Lung (tissue), 12 donors: Measurements from ENCODE around the gene KRTAP10-2. TPM values are rescaled to one million over a fixed set of nuclear protein-coding genes. Genes with fewer than 3 reads are reported as not detected.

ENCODE experiments used
- ATAC-seq: fragments of 200-7000 bp; cut with Tn5 transposase; one replicate; pipeline ENCODE4 v1.9.1; 2020; ENCODE audit warnings: moderate number of reproducible peaks; ENCODE audit not compliant: insufficient read depth, low FRiP score
- DNase-seq, 3 donors: peaks; one replicate each; pipeline ENCODE4 v3.0.0-alpha.2; 2013 to 2017
- H3K27ac ChIP-seq, 2 donors: one replicate each; pipeline ENCODE4 v1.5.1; 2013; ENCODE audit warnings: mild to moderate bottlenecking in 2 of 2, moderate library complexity in 2 of 2, control low read depth in 1 of 2, inconsistent platforms in 1 of 2, low read depth in 1 of 2, low read length in 1 of 2
- H3K27me3 ChIP-seq, 3 donors: one replicate each; pipeline ENCODE4 v1.5.1; 2013; ENCODE audit warnings: low read length in 2 of 3; ENCODE audit not compliant: control insufficient read depth in 3 of 3, insufficient read depth in 3 of 3
- H3K36me3 ChIP-seq, 4 donors: one replicate each; pipeline ENCODE4 v1.5.1; 2013; ENCODE audit warnings: low read length in 4 of 4, mild to moderate bottlenecking in 1 of 4, moderate library complexity in 1 of 4; ENCODE audit not compliant: control insufficient read depth in 4 of 4, insufficient read depth in 4 of 4
- H3K4me1 ChIP-seq, 5 donors: one replicate each; pipeline ENCODE4 v1.5.1; 2013; ENCODE audit warnings: low read length in 5 of 5, mild to moderate bottlenecking in 2 of 5, moderate library complexity in 1 of 5; ENCODE audit not compliant: control insufficient read depth in 5 of 5, insufficient read depth in 5 of 5
- H3K4me3 ChIP-seq: one replicate; pipeline ENCODE4 v1.5.1; 2013; ENCODE audit warnings: mild to moderate bottlenecking, control low read depth, moderate library complexity
- H3K9ac ChIP-seq, 2 donors: one replicate each; pipeline ENCODE4 v1.5.1; 2013; ENCODE audit warnings: low read length in 2 of 2, control low read depth in 1 of 2; ENCODE audit not compliant: insufficient read depth in 1 of 2
- H3K9me3 ChIP-seq, 4 donors: one replicate each; pipeline ENCODE4 v1.5.1; 2013; ENCODE audit warnings: low read length in 3 of 4, mild to moderate bottlenecking in 1 of 4, moderate library complexity in 1 of 4; ENCODE audit not compliant: control insufficient read depth in 4 of 4, insufficient read depth in 3 of 4
- CTCF ChIP-seq: IDR thresholded peaks from 2 replicates; pipeline ENCODE4 v1.5.1; 2012; ENCODE audit warnings: mild to moderate bottlenecking; ENCODE audit errors: control extremely low read depth, extremely low read depth
- WGBS, 2 donors: extraction: QIAGEN DNeasy Blood & Tissue Kit; methylation state at CpG; one replicate each; pipeline ENCODE4 v1.1.7; 2013; 5-methylcytosine and 5-hydroxymethylcytosine counted together
- polyA plus RNA-seq, 2 donors: library from polyadenylated mRNA; stranded (reverse); fragments of 200-250 nt; gene quantifications; one replicate each; pipeline ENCODE4 v1.2.1, GENCODE V29; 2013
- total RNA-seq, 2 donors: library from RNA; depleted of rRNA in 1 of 2; stranded (reverse); fragments of >200 nt in 1 of 2; gene quantifications; one replicate each; pipeline ENCODE4 v1.2.1, GENCODE V29; 2014 to 2021
- donor health status: control.
- donor health status: control.
- donor health status: Bipolar disorder and iron deficiency.
- donor health status: healthy.
- donor health status: DM: yes; HTN: yes; CAD: no.

KRTAP10-2 gene
- total and polyA plus RNA-seq, 4 donors: not detected

- Histone ChIP-seq H3K9ac (no peak overlapping the region), H3K4me1 (no peaks in the 10 kb centered on the region), H3K36me3 (no peaks in the 10 kb centered on the region), H3K27ac (no peak overlapping the region), H3K4me3 (no peak overlapping the region), H3K27me3 (peaks cover 0 to 6% (median 2%) of the 10 kb centered on the region in 3 donors), H3K9me3 (peaks cover 0 to 36% (median 5%) of the 10 kb centered on the region in 4 donors)
- 93 to 96% methylated on average over 16 to 17 of the region's 17 CpGs for WGBS, 2 donors
- DNase-seq (no peak), ATAC-seq (no peak)
- TF ChIP-seq CTCF: no peak
Observed at GRCh38 chr21:44578371-44579055, 27.2 kb upstream of the KRTAP10-2 start.

GRCh38 chr21:44576025-44576420 lies 24.7 kb upstream of the KRTAP10-2 start:
- Histone ChIP-seq H3K9ac (no peak overlapping the region), H3K27me3 (peaks cover 0 to 2% (median 2%) of the 10 kb centered on the region in 3 donors), H3K9me3 (peaks cover 0 to 38% (median 7%) of the 10 kb centered on the region in 4 donors), H3K4me3 (no peak overlapping the region), H3K36me3 (no peaks in the 10 kb centered on the region), H3K27ac (no peak overlapping the region), H3K4me1 (no peaks in the 10 kb centered on the region)
- ATAC-seq: no peak
- TF ChIP-seq CTCF: no peak
- 86 to 89% methylated on average over 8 to 10 of the region's 10 CpGs for WGBS, 2 donors
- DNase-seq: no peak

GRCh38 chr21:44575307-44576024 lies 24.2 kb upstream of the KRTAP10-2 start:
- Histone ChIP-seq H3K4me3 (no peak overlapping the region), H3K9me3 (peaks cover 0 to 37% (median 6%) of the 10 kb centered on the region in 4 donors), H3K36me3 (no peaks in the 10 kb centered on the region), H3K4me1 (no peaks in the 10 kb centered on the region), H3K27ac (no peak overlapping the region), H3K27me3 (peaks cover 0 to 2% (median 2%) of the 10 kb centered on the region in 3 donors), H3K9ac (no peak overlapping the region)
- ATAC-seq: no peak
- DNase-seq: no peak
- TF ChIP-seq CTCF: no peak
- WGBS, 2 donors: 86 to 89% methylated on average over 20 of the region's 20 CpGs
